T47D (cell line): ENCODE results near the gene CDX1.

Source experiments
- DNase-seq, 2 experiments: peaks; one replicate each; pipeline versions ENCODE4 v3.0.0 to v3.0.0-alpha.2; 2011 to 2012; ENCODE audit warnings: low read depth in 1 of 2, low spot score in 1 of 2
- JUND ChIP-seq: IDR thresholded peaks from 2 replicates; pipeline ENCODE4 v1.6.1; 2012; ENCODE audit warnings: low read depth
- in situ Hi-C: cut with HindIII; loops from 2 replicates; pipeline ENCODE4 v1.10.0; 2016; ENCODE audit warnings: low sequenced_read_pairs, low pct_unique_long_range_greater_than_20kb

CDX1 gene

GRCh38 chr5:150163547-150164059, 3.0 kb upstream of the CDX1 start:
- in situ Hi-C loops, result no loop called here
- no peak for DNase-seq
- TF ChIP-seq JUND, result no peak

- TF ChIP-seq JUND, result no peak
- in situ Hi-C loops, result no loop called here
- no peak for DNase-seq
Measured at GRCh38 chr5:150164211-150164980, 2.2 kb upstream of the CDX1 start.

- TF ChIP-seq JUND, result no peak
- in situ Hi-C loops, result no loop called here
- DNase-seq, result no peak
Measured at GRCh38 chr5:150166037-150166649, 435 bp upstream of the CDX1 start.

GRCh38 chr5:150167512-150167850, 903 bp downstream of the CDX1 start:
- DNase-seq, result no peak
- in situ Hi-C loops, result no loop called here
- no peak for TF ChIP-seq JUND

GRCh38 chr5:150167908-150168307, 1.3 kb downstream of the CDX1 start:
- no peak for TF ChIP-seq JUND
- in situ Hi-C loops, result no loop called here
- DNase-seq, result no peak

GRCh38 chr5:150168864-150169263, 2.3 kb downstream of the CDX1 start:
- DNase-seq, result no peak
- in situ Hi-C loops, result no loop called here
- no peak for TF ChIP-seq JUND

GRCh38 chr5:150172145-150172544, 5.6 kb downstream of the CDX1 start:
- DNase-seq, result no peak
- in situ Hi-C loops, result no loop called here

GRCh38 chr5:150172556-150172955, 6.0 kb downstream of the CDX1 start:
- in situ Hi-C loops, result no loop called here
- no peak for TF ChIP-seq JUND
- no peak for DNase-seq

More at GRCh38 chr5:150172145-150172544, 5.6 kb downstream of the CDX1 start:
- TF ChIP-seq JUND, result no peak

GRCh38 chr5:150173161-150173560, 6.6 kb downstream of the CDX1 start:
- in situ Hi-C loops, result no loop called here
- no peak for DNase-seq
- TF ChIP-seq JUND, result no peak

GRCh38 chr5:150174285-150174684, 7.7 kb downstream of the CDX1 start:
- in situ Hi-C loops, result no loop called here
- no peak for TF ChIP-seq JUND

GRCh38 chr5:150175076-150175475, 8.5 kb downstream of the CDX1 start:
- TF ChIP-seq JUND, result no peak
- DNase-seq, result no peak
- in situ Hi-C loops, result no loop called here

More at GRCh38 chr5:150174285-150174684, 7.7 kb downstream of the CDX1 start:
- DNase-seq, result no peak

- peak in 1 of 2 experiments; percentile 44 for DNase-seq
- no peak for TF ChIP-seq JUND
- in situ Hi-C loops, result no loop called here
Measured at GRCh38 chr5:150175536-150175935, 9.0 kb downstream of the CDX1 start.

- DNase-seq, result no peak
- no peak for TF ChIP-seq JUND
- in situ Hi-C loops, result no loop called here
Measured at GRCh38 chr5:150176745-150177477, 10.3 kb downstream of the CDX1 start.
